H1 (cell line): ENCODE data around the gene STAG2. TPM values are rescaled to one million over a fixed set of nuclear protein-coding genes. Genes with fewer than 3 reads are reported as not detected.

Source experiments
- CTCF ChIA-PET: fragments of 300-600 bp; sonication (Branson Sonifier 250); formaldehyde crosslinking; loops from one replicate; lab custom pipeline; 2021; ENCODE audit not compliant: partially characterized antibody; lab: Charles Lee
- POLR2A ChIA-PET: fragments of 300-600 bp; sonication (Branson Sonifier 250); formaldehyde crosslinking; loops from one replicate; lab custom pipeline; 2021; ENCODE audit warnings: inconsistent platforms; ENCODE audit not compliant: partially characterized antibody; lab: Charles Lee
- DNase-seq, 2 experiments: peaks; one replicate each; pipeline versions ENCODE4 v3.0.0 to v3.0.0-alpha.2; 2010 to 2022; ENCODE audit warnings: low spot score in 2 of 2, low read depth in 1 of 2, mixed read lengths in 1 of 2
- FAIRE-seq: peaks from 2 replicates; lab custom pipeline; 2011; peaks lifted over from hg19 to GRCh38; lab: Jason Lieb, UNC
- H2AFZ ChIP-seq: 2 replicates; pipeline ENCODE4 v1.8.1; 2012; ENCODE audit warnings: low read length, inconsistent platforms
- H2AK5ac ChIP-seq: 2 replicates; pipeline ENCODE4 v1.6.1; 2013; ENCODE audit warnings: low read depth, low read length
- H2BK120ac ChIP-seq: replicated peaks from 2 replicates; pipeline ENCODE3; 2013; ENCODE audit warnings: low read depth, low read length, inconsistent platforms
- H2BK12ac ChIP-seq: 2 replicates; pipeline ENCODE4 v1.6.1; 2013; ENCODE audit warnings: low read depth, low read length
- H2BK15ac ChIP-seq: 2 replicates; pipeline ENCODE4 v1.6.1; 2013; ENCODE audit warnings: low read length
- H2BK20ac ChIP-seq: 2 replicates; pipeline ENCODE4 v1.6.1; 2013; ENCODE audit warnings: low read length
- H2BK5ac ChIP-seq: 2 replicates; pipeline ENCODE4 v1.6.1; 2013; ENCODE audit warnings: low read depth, low read length
- H3K14ac ChIP-seq: 2 replicates; pipeline ENCODE4 v1.6.1; 2013; ENCODE audit warnings: inconsistent platforms; ENCODE audit not compliant: insufficient read length
- H3K18ac ChIP-seq: 2 replicates; pipeline ENCODE4 v1.6.1; 2013; ENCODE audit warnings: low read length; ENCODE audit errors: extremely low read depth
- H3K23ac ChIP-seq: 2 replicates; pipeline ENCODE4 v1.6.1; 2013; ENCODE audit warnings: inconsistent platforms; ENCODE audit not compliant: insufficient read length
- H3K23me2 ChIP-seq: 2 replicates; pipeline ENCODE4 v1.6.1; 2013; ENCODE audit warnings: low read depth, low read length
- H3K27ac ChIP-seq: 2 replicates; pipeline ENCODE4 v1.6.1; 2011; ENCODE audit warnings: low read depth, low read length, inconsistent platforms
- H3K27me3 ChIP-seq, 4 experiments: replicated peaks in 1 of 4; 1 replicate in 1 of 4; 2 replicates in 3 of 4; pipeline versions ENCODE4 v1.6.1 to v1.8.1; 2011 to 2013; ENCODE audit warnings: low read length in 3 of 4, mild to moderate bottlenecking in 3 of 4, inconsistent platforms in 2 of 4, mixed read lengths in 2 of 4, moderate library complexity in 1 of 4; ENCODE audit not compliant: control insufficient read depth in 3 of 4, insufficient read depth in 3 of 4; ENCODE audit errors: extremely low read depth in 1 of 4
- H3K36me3 ChIP-seq, 4 experiments: 2 replicates each; pipeline versions ENCODE4 v1.6.1 to v1.8.1; 2011 to 2013; ENCODE audit warnings: mild to moderate bottlenecking in 4 of 4, low read length in 3 of 4, moderate library complexity in 2 of 4, control low read depth in 1 of 4, inconsistent platforms in 1 of 4; ENCODE audit not compliant: insufficient read depth in 4 of 4, control insufficient read depth in 2 of 4
- H3K4ac ChIP-seq: replicated peaks from 2 replicates; pipeline ENCODE3; 2013; ENCODE audit warnings: low read length, low read depth, mixed read lengths, inconsistent platforms; ENCODE audit not compliant: insufficient read length
- H3K4me1 ChIP-seq, 4 experiments: replicated peaks in 1 of 4; 1 replicate in 1 of 4; 2 replicates in 3 of 4; pipeline versions ENCODE4 v1.6.1 to v1.8.1; 2011 to 2013; ENCODE audit warnings: low read length in 3 of 4, inconsistent platforms in 2 of 4, mixed read lengths in 1 of 4; ENCODE audit not compliant: insufficient read depth in 4 of 4, control insufficient read depth in 3 of 4
- H3K4me2 ChIP-seq, 2 experiments: 2 replicates each; pipeline versions ENCODE4 v1.6.1 to v1.8.1; 2011 to 2013; ENCODE audit warnings: low read depth in 2 of 2, low read length in 2 of 2, control low read depth in 1 of 2, inconsistent platforms in 1 of 2, mild to moderate bottlenecking in 1 of 2; ENCODE audit not compliant: insufficient read depth in 1 of 2
- H3K4me3 ChIP-seq, 4 experiments: fragments of 200-600, 300-600 bp in 1 of 4; sonication (generic), shearing (Covaris generic), sonication (Bioruptor Twin) in 1 of 4; 2 replicates each; pipeline versions ENCODE4 v1.5.1 to v1.8.1; 2011 to 2016; ENCODE audit warnings: low read length in 4 of 4, low read depth in 3 of 4, control low read depth in 2 of 4, inconsistent platforms in 2 of 4, mild to moderate bottlenecking in 2 of 4, mixed read lengths in 1 of 4, moderate library complexity in 1 of 4; ENCODE audit not compliant: insufficient read depth in 2 of 4; ENCODE audit errors: extremely low read depth in 1 of 4
- H3K56ac ChIP-seq: replicated peaks from 2 replicates; pipeline ENCODE3; 2013; ENCODE audit warnings: low read depth, mild to moderate bottlenecking, mixed read lengths, low read length, inconsistent platforms; ENCODE audit not compliant: insufficient read length
- H3K79me1 ChIP-seq: 2 replicates; pipeline ENCODE4 v1.6.1; 2013; ENCODE audit warnings: low read depth, low read length, control low read depth
- H3K79me2 ChIP-seq, 2 experiments: 2 replicates each; pipeline versions ENCODE4 v1.6.1 to v1.8.1; 2012 to 2013; ENCODE audit warnings: low read length in 2 of 2, mild to moderate bottlenecking in 2 of 2, inconsistent platforms in 1 of 2; ENCODE audit not compliant: insufficient read depth in 2 of 2, control insufficient read depth in 1 of 2
- H3K9ac ChIP-seq, 4 experiments: replicated peaks in 1 of 4; 1 replicate in 1 of 4; 2 replicates in 3 of 4; pipeline versions ENCODE4 v1.6.1 to v1.8.1; 2011 to 2013; ENCODE audit warnings: low read depth in 3 of 4, low read length in 3 of 4, control low read depth in 2 of 4, mild to moderate bottlenecking in 2 of 4, moderate library complexity in 2 of 4, inconsistent platforms in 1 of 4; ENCODE audit errors: extremely low read depth in 1 of 4
- H3K9me3 ChIP-seq, 2 experiments: 2 replicates each; pipeline versions ENCODE4 v1.6.1 to v1.8.1; 2012 to 2013; ENCODE audit warnings: mild to moderate bottlenecking in 2 of 2, moderate library complexity in 2 of 2, control low read depth in 1 of 2, inconsistent platforms in 1 of 2, low read depth in 1 of 2, low read length in 1 of 2, mixed read lengths in 1 of 2; ENCODE audit not compliant: insufficient read depth in 2 of 2
- H4K20me1 ChIP-seq, 2 experiments: replicated peaks in 1 of 2; 2 replicates each; pipeline versions ENCODE3 to v1.8.1; 2011 to 2013; ENCODE audit warnings: inconsistent platforms in 2 of 2, low read length in 2 of 2, mild to moderate bottlenecking in 1 of 2; ENCODE audit not compliant: insufficient read depth in 2 of 2, control insufficient read depth in 1 of 2
- H4K5ac ChIP-seq: 2 replicates; pipeline ENCODE4 v1.6.1; 2013; ENCODE audit warnings: low read length, low read depth, mixed read lengths, inconsistent platforms; ENCODE audit not compliant: insufficient read length
- H4K8ac ChIP-seq: 2 replicates; pipeline ENCODE4 v1.8.0; 2013; ENCODE audit warnings: mild to moderate bottlenecking, moderate library complexity, low read length, inconsistent platforms; ENCODE audit not compliant: insufficient read depth; ENCODE audit errors: extremely low read depth
- H4K91ac ChIP-seq: replicated peaks from 2 replicates; pipeline ENCODE3; 2013; ENCODE audit warnings: low read length, mixed read lengths, inconsistent platforms; ENCODE audit not compliant: insufficient read length
- CHD1 ChIP-seq: IDR thresholded peaks from 2 replicates; pipeline ENCODE4 v1.6.1; 2012; ENCODE audit warnings: low read depth, low read length, improper control_type of control experiment
- CHD2 ChIP-seq: IDR thresholded peaks from 2 replicates; pipeline ENCODE4 v1.6.1; 2012; ENCODE audit warnings: low read length, improper control_type of control experiment
- JUND ChIP-seq: IDR thresholded peaks from 2 replicates; pipeline ENCODE4 v1.6.1; 2011; ENCODE audit warnings: mild to moderate bottlenecking, improper control_type of control experiment, low read length
- KDM1A ChIP-seq: fragments of 200-600, 300-600 bp; sonication (generic); IDR thresholded peaks from 2 replicates; pipeline ENCODE4 v1.7.1; 2016; ENCODE audit warnings: mild to moderate bottlenecking, low read length, borderline replicate concordance
- NANOG ChIP-seq: IDR thresholded peaks from 2 replicates; pipeline ENCODE4 v1.6.1; 2011; ENCODE audit warnings: low read length, low read depth, mild to moderate bottlenecking, inconsistent platforms; ENCODE audit not compliant: insufficient read depth, poor library complexity, severe bottlenecking
- PHF8 ChIP-seq: fragments of 200-600 bp; sonication (generic); conservative IDR thresholded peaks from 2 replicates; pipeline ENCODE4 v1.7.1; 2012; ENCODE audit warnings: low read depth, mild to moderate bottlenecking, inconsistent platforms, low read length, moderate library complexity
- POLR2A ChIP-seq, 2 experiments: IDR thresholded peaks; 1 replicate in 1 of 2; 2 replicates in 1 of 2; pipeline ENCODE4 v1.6.1; 2011; ENCODE audit warnings: low read depth in 2 of 2, low read length in 2 of 2, mild to moderate bottlenecking in 2 of 2; ENCODE audit errors: control extremely low read depth in 1 of 2
- RNF2 ChIP-seq: fragments of 200-900, 300-1000 bp; sonication (generic); IDR thresholded peaks from 2 replicates; pipeline ENCODE4 v1.7.1; 2016; ENCODE audit warnings: borderline replicate concordance, low read depth, mild to moderate bottlenecking, antibody characterized with exemption, low read length; ENCODE audit not compliant: poor library complexity, severe bottlenecking; ENCODE audit errors: missing control alignments
- SP4 ChIP-seq: IDR thresholded peaks from 2 replicates; pipeline ENCODE4 v1.6.1; 2012; ENCODE audit warnings: low read length, inconsistent platforms
- SUZ12 ChIP-seq: fragments of 200-600 bp; sonication (generic); IDR thresholded peaks from 2 replicates; pipeline ENCODE4 v1.6.1; 2012; ENCODE audit warnings: mild to moderate bottlenecking, inconsistent platforms, low read length, moderate library complexity, mixed read lengths
- TBP ChIP-seq: IDR thresholded peaks from 2 replicates; pipeline ENCODE4 v1.6.1; 2011; ENCODE audit warnings: low read depth, low read length, improper control_type of control experiment
- WGBS, 2 experiments: shearing (Covaris generic) in 1 of 2; methylation state at CpG; one replicate each; pipeline versions ENCODE4 v1.1.6 to v1.1.7; 2013 to 2015; ENCODE audit warnings: low lambda C conversion rate in 2 of 2, mixed read lengths in 2 of 2, inconsistent platforms in 1 of 2, low coverage in 1 of 2, missing lambda C conversion rate in 1 of 2; ENCODE audit not compliant: insufficient replicate concordance in 2 of 2, insufficient coverage in 1 of 2, insufficient read length in 1 of 2; ENCODE audit errors: extremely low coverage in 1 of 2, missing lambda C conversion rate in 1 of 2; 5-methylcytosine and 5-hydroxymethylcytosine counted together
- polyA plus RNA-seq, 7 experiments: library from polyadenylated mRNA; depleted of rRNA in 3 of 7; stranded (reverse) in 5 of 7; unstranded in 2 of 7; fragments of >200 nt in 5 of 7; fragments of 200-250 nt in 2 of 7; gene quantifications; 1 replicate in 5 of 7; 2 replicates in 1 of 7; 4 replicates in 1 of 7; pipeline versions ENCODE4 v1.2.1 to v1.2.3, GENCODE V29; 2011 to 2013; ENCODE audit warnings: missing spikeins in 2 of 7, mixed read lengths in 2 of 7
- total RNA-seq: library from RNA; stranded (reverse); fragmentation: NEBNext Ultra II Directional; extraction: Animal tissue kit (Norgen Biotek cat#: 25700); gene quantifications from 2 replicates; pipeline ENCODE4 v1.2.1, GENCODE V29; 2021
- TF ChIP-seq, protein P1 (sequence below): IDR thresholded peaks from 2 replicates; pipeline ENCODE4 v1.6.1; 2012; ENCODE audit warnings: inconsistent platforms

The STAG2 gene
- total and polyA plus RNA-seq, 2 of the 8 experiments (the other 6 are each of a cell fraction or from before 2014, with no cell fraction given), result 20.3 to 94.9 TPM

GRCh38 chrX:124087000-124087746, 125.7 kb downstream of the STAG2 start:
- WGBS, 2 experiments, result 88% methylated on average over 5 of the region's 6 CpGs; no CpG with 5 or more reads in 1 of the 2 experiments
- H3K9ac ChIP-seq, result no peak overlapping the region
- H2BK15ac ChIP-seq, result no peak overlapping the region
- H3K56ac ChIP-seq, result no peak overlapping the region
- H2AFZ ChIP-seq, result no peak overlapping the region
- H2BK5ac ChIP-seq, result no peak overlapping the region
- no peak for DNase-seq
- H3K36me3 ChIP-seq, result peaks cover 4 to 73% (median 29%) of the 10 kb centered on the region in 4 experiments
- H3K79me2 ChIP-seq, result no peaks in the 10 kb centered on the region
- H3K27ac ChIP-seq, result no peak overlapping the region
- no peak overlapping the region for H2BK12ac ChIP-seq
- no peak overlapping the region for H3K4ac ChIP-seq
- H3K27me3 ChIP-seq, result no peaks in the 10 kb centered on the region
- no peak overlapping the region for H3K4me3 ChIP-seq
- no peak overlapping the region for H4K8ac ChIP-seq
- H2AK5ac ChIP-seq, result no peak overlapping the region
- no peak overlapping the region for H2BK120ac ChIP-seq
- H3K79me1 ChIP-seq, result no peaks in the 10 kb centered on the region
- H3K23ac ChIP-seq, result no peak overlapping the region
- H2BK20ac ChIP-seq, result no peak overlapping the region
- H4K91ac ChIP-seq, result no peak overlapping the region
- no peak overlapping the region for H3K4me2 ChIP-seq
- no peak overlapping the region for H3K14ac ChIP-seq
- FAIRE-seq, result no peak
- CTCF ChIA-PET, result interaction anchor here (1.0 kb wide), 1 partner anchor 11 kb away, joined by 3 read pairs; no protein-coding TSS in a partner anchor
- POLR2A ChIA-PET, result no interaction called here
- no peak overlapping the region for H3K18ac ChIP-seq
- no peaks in the 10 kb centered on the region for H4K20me1 ChIP-seq
- no peaks in the 10 kb centered on the region for H3K23me2 ChIP-seq
- no peaks in the 10 kb centered on the region for H3K9me3 ChIP-seq
- no peaks in the 10 kb centered on the region for H3K4me1 ChIP-seq
- H4K5ac ChIP-seq, result no peak overlapping the region
- TF ChIP-seq TBP (no peak), KDM1A (no peak), RNF2 (no peak), PHF8 (no peak), SP4 (no peak), NANOG (no peak), JUND (no peak), CHD1 (no peak), POLR2A (IDR thresholded peaks at IDR 0.05; ENCODE audit: control extremely low read depth in 1 of 2, low read depth in 2 of 2, low read length in 2 of 2) (no peak), CHD2 (no peak), SUZ12 (no peak)
- TF ChIP-seq, protein P1, sequence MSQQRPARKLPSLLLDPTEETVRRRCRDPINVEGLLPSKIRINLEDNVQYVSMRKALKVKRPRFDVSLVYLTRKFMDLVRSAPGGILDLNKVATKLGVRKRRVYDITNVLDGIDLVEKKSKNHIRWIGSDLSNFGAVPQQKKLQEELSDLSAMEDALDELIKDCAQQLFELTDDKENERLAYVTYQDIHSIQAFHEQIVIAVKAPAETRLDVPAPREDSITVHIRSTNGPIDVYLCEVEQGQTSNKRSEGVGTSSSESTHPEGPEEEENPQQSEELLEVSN, result no peak
